ENCODE results near the gene PXMP2.

GRCh38 chr12:132754160-132754932 is 67.0 kb downstream of the PXMP2 start:
- TF ChIP-seq POLR2A (IDR thresholded peaks at IDR 0.05): no peak
- no peak for TF ChIP-seq CTCF (IDR thresholded peaks at IDR 0.05)
- TF ChIP-seq POLR2AphosphoS5 (IDR thresholded peaks at IDR 0.05): no peak

Data from upper lobe of left lung (tissue), 4 donors.